CD14-positive monocyte (primary cell): ENCODE data around the gene TRIM59. TPM values are rescaled to one million over a fixed set of nuclear protein-coding genes. Genes with fewer than 3 reads are reported as not detected.
A peak's percentile ranks its signal among the peaks of the same experiment; 100 is the strongest.

Source experiments
- DNase-seq, 3 donors: peaks; one replicate each; pipeline ENCODE4 v3.0.0-alpha.2; 2011 to 2022
- H2AFZ ChIP-seq: 2 replicates; pipeline ENCODE4 v1.6.0; 2012; ENCODE audit warnings: mild to moderate bottlenecking, low read depth, low read length, inconsistent platforms; ENCODE audit not compliant: insufficient read depth, poor library complexity, severe bottlenecking
- H3K27ac ChIP-seq, 2 donors: 1 replicate in 1 of 2; 2 replicates in 1 of 2; pipeline ENCODE4 v1.5.1; 2012 to 2013; ENCODE audit warnings: low read length in 2 of 2, control low read depth in 1 of 2, inconsistent platforms in 1 of 2, low read depth in 1 of 2, mild to moderate bottlenecking in 1 of 2
- H3K27me3 ChIP-seq, 2 donors: one replicate each; pipeline versions ENCODE4 v1.6.0 to v1.6.1; 2011 to 2013; ENCODE audit warnings: low read length in 2 of 2; ENCODE audit not compliant: control insufficient read depth in 2 of 2, insufficient read depth in 2 of 2
- H3K36me3 ChIP-seq, 2 donors: replicated peaks in 1 of 2; 1 replicate in 1 of 2; 2 replicates in 1 of 2; pipeline versions ENCODE4 v1.5.1 to v1.6.1; 2012 to 2013; ENCODE audit warnings: low read length in 2 of 2, control low read depth in 1 of 2, inconsistent platforms in 1 of 2, mild to moderate bottlenecking in 1 of 2; ENCODE audit not compliant: insufficient read depth in 2 of 2, control insufficient read depth in 1 of 2
- H3K4me1 ChIP-seq, 2 donors: 1 replicate in 1 of 2; 2 replicates in 1 of 2; pipeline versions ENCODE4 v1.5.1 to v1.6.1; 2012 to 2013; ENCODE audit warnings: low read length in 2 of 2, control low read depth in 1 of 2, inconsistent platforms in 1 of 2, mild to moderate bottlenecking in 1 of 2, moderate library complexity in 1 of 2; ENCODE audit not compliant: insufficient read depth in 2 of 2, control insufficient read depth in 1 of 2
- H3K4me2 ChIP-seq: replicated peaks from 2 replicates; pipeline ENCODE3; 2012; ENCODE audit warnings: low read length, moderate library complexity, mild to moderate bottlenecking; ENCODE audit not compliant: poor library complexity, severe bottlenecking; ENCODE audit errors: extremely low read depth
- H3K4me3 ChIP-seq, 3 experiments: fragments of 200-600 bp in 1 of 3; sonication (generic) in 1 of 3; replicated peaks in 1 of 3; 1 replicate in 2 of 3; 2 replicates in 1 of 3; pipeline ENCODE4 v1.5.1; 2011 to 2013; ENCODE audit warnings: low read length in 3 of 3, mild to moderate bottlenecking in 3 of 3, control low read depth in 2 of 3, low read depth in 2 of 3, inconsistent platforms in 1 of 3, moderate library complexity in 1 of 3
- H3K79me2 ChIP-seq: 2 replicates; pipeline ENCODE4 v1.6.0; 2012; ENCODE audit warnings: mild to moderate bottlenecking, control low read depth, inconsistent platforms, low read length, moderate library complexity; ENCODE audit not compliant: insufficient read depth
- H3K9ac ChIP-seq: 2 replicates; pipeline ENCODE4 v1.6.0; 2017; ENCODE audit warnings: low read length, mild to moderate bottlenecking; ENCODE audit not compliant: insufficient read depth, poor library complexity, severe bottlenecking
- H3K9me3 ChIP-seq, 2 donors: replicated peaks in 1 of 2; 1 replicate in 1 of 2; 2 replicates in 1 of 2; pipeline versions ENCODE4 v1.5.1 to v1.6.1; 2012 to 2013; ENCODE audit warnings: low read length in 2 of 2, control low read depth in 1 of 2; ENCODE audit not compliant: control insufficient read depth in 1 of 2, insufficient read depth in 1 of 2
- H4K20me1 ChIP-seq: 2 replicates; pipeline ENCODE4 v1.6.0; 2012; ENCODE audit warnings: mild to moderate bottlenecking, low read length, control low read depth, moderate library complexity; ENCODE audit not compliant: insufficient read depth
- H3K27ac Mint-ChIP-seq, 7 donors: one replicate each; pipeline ENCODE4 v1.8.0; 2020; ENCODE audit warnings: mild to moderate bottlenecking in 7 of 7, mixed read lengths in 7 of 7, moderate library complexity in 6 of 7, inconsistent platforms in 2 of 7
- H3K27me3 Mint-ChIP-seq, 3 donors: one replicate each; pipeline ENCODE4 v1.8.0; 2021 to 2022; ENCODE audit warnings: low read depth in 3 of 3, mild to moderate bottlenecking in 3 of 3, mixed read lengths in 3 of 3, moderate library complexity in 3 of 3, inconsistent platforms in 1 of 3
- H3K36me3 Mint-ChIP-seq, 2 donors: one replicate each; pipeline ENCODE4 v1.8.0; 2020; ENCODE audit warnings: mixed read lengths in 2 of 2, inconsistent platforms in 1 of 2, mild to moderate bottlenecking in 1 of 2
- H3K4me1 Mint-ChIP-seq: one replicate; pipeline ENCODE4 v1.8.0; 2020; ENCODE audit warnings: mild to moderate bottlenecking, mixed read lengths
- H3K4me3 Mint-ChIP-seq, 2 donors: one replicate each; pipeline ENCODE4 v1.8.0; 2020; ENCODE audit warnings: mild to moderate bottlenecking in 2 of 2, mixed read lengths in 2 of 2, moderate library complexity in 1 of 2
- H3K9me3 Mint-ChIP-seq, 7 donors: one replicate each; pipeline ENCODE4 v1.8.0; 2020 to 2022; ENCODE audit warnings: mixed read lengths in 7 of 7, mild to moderate bottlenecking in 6 of 7, moderate library complexity in 6 of 7, inconsistent platforms in 2 of 7
- CTCF ChIP-seq: fragments of 200-600 bp; IDR thresholded peaks from one replicate; pipeline ENCODE4 v1.8.0; 2022; ENCODE audit warnings: antibody characterized with exemption, mild to moderate bottlenecking
- WGBS: methylation state at CpG from one replicate; pipeline ENCODE4 v1.1.5; 2013; ENCODE audit warnings: missing lambda C conversion rate; ENCODE audit not compliant: insufficient coverage; 5-methylcytosine and 5-hydroxymethylcytosine counted together
- intact Hi-C, 2 donors: fragments of 100-400 bp; cut with micrococcal nuclease; formaldehyde crosslinking; loops; one replicate each; pipeline versions ENCODE4 v1.15.0 to v1.15.1; 2023
- polyA plus RNA-seq, 3 donors: library from polyadenylated mRNA; depleted of rRNA in 1 of 3; unstranded in 2 of 3; stranded (reverse) in 1 of 3; fragments of 300-500 nt in 2 of 3; fragments of >200 nt in 1 of 3; fragmentation: Illumina TruSeq in 2 of 3; gene quantifications; 1 replicate in 2 of 3; 2 replicates in 1 of 3; pipeline ENCODE4 v1.2.3, GENCODE V29; 2012 to 2021

The TRIM59 gene
- polyA plus RNA-seq, 3 donors: 2.5 to 4.2 (median 4.2) TPM

- Histone ChIP-seq H3K9me3 (no peaks in the 10 kb centered on the region), H4K20me1 (no peaks in the 10 kb centered on the region), H3K27ac (no peak overlapping the region), H3K36me3 (peaks cover 89 to 100% of the 10 kb centered on the region in 2 donors), H3K79me2 (peaks cover 75% of the 10 kb centered on the region), H3K4me3 (no peak overlapping the region), H3K9ac (no peak overlapping the region), H3K4me2 (no peak overlapping the region), H3K4me1 (no peaks in the 10 kb centered on the region), H3K27me3 (no peaks in the 10 kb centered on the region), H2AFZ (no peak overlapping the region)
- DNase-seq: no peak
- H3K4me1 Mint-ChIP-seq: no peaks in the 10 kb centered on the region
- no peaks in the 10 kb centered on the region for H3K27me3 Mint-ChIP-seq
- peak overlapping the region in 1 of 7 donors; percentile 37 for H3K27ac Mint-ChIP-seq
- 98% methylated on average over 4 of the region's 11 CpGs for WGBS
- no peak overlapping the region for H3K4me3 Mint-ChIP-seq
- H3K9me3 Mint-ChIP-seq: no peaks in the 10 kb centered on the region
- peaks cover 75 to 89% of the 10 kb centered on the region in 2 donors for H3K36me3 Mint-ChIP-seq
- intact Hi-C loops: no loop called here
- TF ChIP-seq CTCF: no peak
These were observed 21.7 kb downstream of the TRIM59 start for GRCh38 chr3:160427832-160428424.

GRCh38 chr3:160417311-160417710 is 32.3 kb downstream of the TRIM59 start:
- Histone ChIP-seq H3K27ac (peak overlapping the region in 1 of 2 donors; percentile 37), H3K9ac (no peak overlapping the region), H3K4me3 (no peak overlapping the region), H3K4me2 (no peak overlapping the region), H3K27me3 (no peaks in the 10 kb centered on the region), H3K36me3 (peaks cover 58 to 92% of the 10 kb centered on the region in 2 donors), H4K20me1 (no peaks in the 10 kb centered on the region), H2AFZ (no peak overlapping the region), H3K79me2 (peaks cover 85% of the 10 kb centered on the region), H3K4me1 (no peaks in the 10 kb centered on the region), H3K9me3 (no peaks in the 10 kb centered on the region)
- intact Hi-C loops: loop anchor here (5.0 to 10.0 kb wide), 2 partner anchors 193 to 535 kb away; partner anchors contain the start of gene C3orf80 (in 1 of the 2)
- peaks cover 50 to 74% of the 10 kb centered on the region in 2 donors for H3K36me3 Mint-ChIP-seq
- DNase-seq: no peak
- no peak for TF ChIP-seq CTCF
- no peak overlapping the region for H3K4me3 Mint-ChIP-seq
- H3K9me3 Mint-ChIP-seq: no peaks in the 10 kb centered on the region
- no CpG with 5 or more reads among the region's 3 CpGs for WGBS
- no peak overlapping the region for H3K27ac Mint-ChIP-seq
- no peaks in the 10 kb centered on the region for H3K27me3 Mint-ChIP-seq
- H3K4me1 Mint-ChIP-seq: peaks cover 7% of the 10 kb centered on the region
